ENCODE results near the gene YIF1B. TPM values are rescaled to one million over a fixed set of nuclear protein-coding genes. Genes with fewer than 3 reads are reported as not detected.

YIF1B gene
- total RNA-seq, 1 experiment from 2014 or later: 73.2 TPM

GRCh38 chr19:38264486-38265212 is 51.1 kb downstream of the YIF1B start, which contains the start of gene SPINT2:
Gene SPINT2, plus strand, starts transcription at chr19:38264573. Its CDS starts 320 bp downstream, at chr19:38264893.
- Histone ChIP-seq H3K4me1 (ENCODE audit: insufficient read depth, low read length) (peaks cover 12% of the 10 kb centered on the region; the same call in 1 of the 2 replicates), H3K27me3 (ENCODE audit: insufficient read depth, low read length) (no peaks in the 10 kb centered on the region), H2BK5ac (ENCODE audit: insufficient read length, low read length) (peak within 1 kb of the TSS; percentile 2), H4K5ac (ENCODE audit: insufficient read length, low read depth, low read length) (no peak within 1 kb of the TSS), H2BK120ac (ENCODE audit: low read depth, low read length, poor library complexity, severe bottlenecking) (no peak within 1 kb of the TSS), H3K18ac (ENCODE audit: insufficient read length, low read depth, low read length) (peak within 1 kb of the TSS; percentile 85), H3K79me2 (ENCODE audit: insufficient read depth, low read length) (peaks cover 29% of the 10 kb centered on the region; the same call in 1 of the 2 replicates), H3K4me2 (ENCODE audit: insufficient read depth, insufficient read length, low read length) (peak within 1 kb of the TSS; percentile 95), H2BK15ac (ENCODE audit: low read depth, low read length) (0 out of 2 replicates have a peak within 1 kb of the TSS, but pooled peaks have one; percentile 41), H3K14ac (ENCODE audit: insufficient read depth, low read length) (peak within 1 kb of the TSS; percentile 89), H4K8ac (replicated peaks; ENCODE audit: insufficient read length, low read depth, low read length) (no peak within 1 kb of the TSS), H2BK20ac (ENCODE audit: low read depth, low read length, poor library complexity, severe bottlenecking) (no peak within 1 kb of the TSS), H3K79me1 (ENCODE audit: insufficient read depth, low read depth, low read length, poor library complexity, severe bottlenecking) (peaks cover 6% of the 10 kb centered on the region), H3K23me2 (ENCODE audit: insufficient read length, low read depth, low read length, poor library complexity, severe bottlenecking) (peaks cover 11% of the 10 kb centered on the region), H2AFZ (ENCODE audit: low read length) (no peak within 1 kb of the TSS), H2AK5ac (ENCODE audit: insufficient read length, low read length) (no peak within 1 kb of the TSS), H4K91ac (ENCODE audit: insufficient read length, low read depth, low read length) (no peak within 1 kb of the TSS), H2BK12ac (ENCODE audit: insufficient read length, low read depth, low read length) (no peak within 1 kb of the TSS), H3K4ac (ENCODE audit: low read depth, low read length) (no peak within 1 kb of the TSS), H3K9ac (ENCODE audit: extremely low read depth, insufficient read length, low read length) (peak within 1 kb of the TSS; percentile 91), H3K23ac (ENCODE audit: insufficient read length, low read depth, low read length) (no peak within 1 kb of the TSS), H3T11ph (ENCODE audit: low read length) (no peak within 1 kb of the TSS), H4K20me1 (ENCODE audit: control insufficient read depth, insufficient read depth, insufficient read length) (no peaks in the 10 kb centered on the region), H3K9me3 (ENCODE audit: control insufficient read depth, low read depth, low read length) (no peaks in the 10 kb centered on the region), H3K27ac (ENCODE audit: insufficient read length, low read depth, low read length) (peak within 1 kb of the TSS; percentile 21), H3K56ac (ENCODE audit: insufficient read length, low read depth, low read length) (no peak within 1 kb of the TSS)
- peak within 1 kb of the TSS; percentile 96 to 100 for H3K4me3 Mint-ChIP-seq
- H3K36me3 Mint-ChIP-seq (ENCODE audit: insufficient read depth in 1 of 3, low read depth in 3 of 3): peaks cover 0 to 11% (median 5%) of the 10 kb centered on the region in 3 experiments; a peak in 2 of 7 replicates
- TF ChIP-seq, protein P1, sequence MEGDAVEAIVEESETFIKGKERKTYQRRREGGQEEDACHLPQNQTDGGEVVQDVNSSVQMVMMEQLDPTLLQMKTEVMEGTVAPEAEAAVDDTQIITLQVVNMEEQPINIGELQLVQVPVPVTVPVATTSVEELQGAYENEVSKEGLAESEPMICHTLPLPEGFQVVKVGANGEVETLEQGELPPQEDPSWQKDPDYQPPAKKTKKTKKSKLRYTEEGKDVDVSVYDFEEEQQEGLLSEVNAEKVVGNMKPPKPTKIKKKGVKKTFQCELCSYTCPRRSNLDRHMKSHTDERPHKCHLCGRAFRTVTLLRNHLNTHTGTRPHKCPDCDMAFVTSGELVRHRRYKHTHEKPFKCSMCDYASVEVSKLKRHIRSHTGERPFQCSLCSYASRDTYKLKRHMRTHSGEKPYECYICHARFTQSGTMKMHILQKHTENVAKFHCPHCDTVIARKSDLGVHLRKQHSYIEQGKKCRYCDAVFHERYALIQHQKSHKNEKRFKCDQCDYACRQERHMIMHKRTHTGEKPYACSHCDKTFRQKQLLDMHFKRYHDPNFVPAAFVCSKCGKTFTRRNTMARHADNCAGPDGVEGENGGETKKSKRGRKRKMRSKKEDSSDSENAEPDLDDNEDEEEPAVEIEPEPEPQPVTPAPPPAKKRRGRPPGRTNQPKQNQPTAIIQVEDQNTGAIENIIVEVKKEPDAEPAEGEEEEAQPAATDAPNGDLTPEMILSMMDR (conservative IDR thresholded peaks at IDR 0.05): no peak
- H3K27me3 Mint-ChIP-seq (ENCODE audit: low read depth): no peaks in the 10 kb centered on the region
- WGBS (ENCODE audit: extremely low coverage, insufficient read length, low lambda C conversion rate): no CpG with 5 or more reads among the region's 78 CpGs
- peak; percentile 93 for DNase-seq
- peaks cover 48 to 52% of the 10 kb centered on the region in 2 experiments for H3K4me1 Mint-ChIP-seq
- peak within 1 kb of the TSS; percentile 98 to 99 (median 99) for H3K27ac Mint-ChIP-seq
- H3K9me3 Mint-ChIP-seq: no peaks in the 10 kb centered on the region; a peak in 2 of 5 replicates
